ENCODE data around the gene PDE8B.

The PDE8B gene

DNA sequence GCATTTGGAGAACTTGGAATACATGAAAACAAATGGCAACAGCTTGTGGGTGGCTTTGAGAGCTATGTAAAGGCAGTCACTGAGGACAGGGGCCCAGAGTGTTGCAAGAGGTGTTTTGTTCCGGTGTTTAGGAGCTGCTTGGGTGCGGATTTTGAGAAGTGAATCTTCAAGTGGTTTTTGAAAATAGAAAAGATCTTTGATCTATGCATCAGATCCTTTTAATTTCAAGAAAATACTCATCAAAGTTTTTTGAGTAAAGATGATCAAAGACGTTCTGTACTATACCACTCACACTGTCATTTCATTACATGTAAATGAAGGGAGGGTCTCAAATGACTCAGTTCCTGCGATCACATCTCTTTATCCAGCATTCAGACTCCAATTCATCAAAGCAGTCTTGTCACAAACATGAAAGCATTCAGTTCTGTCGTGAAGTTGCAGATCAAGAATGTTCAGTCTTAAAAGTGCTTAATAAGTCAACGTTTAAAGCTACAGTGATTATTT, 169.1 kb downstream of the PDE8B start:
- TF ChIP-seq GATA2 (IDR thresholded peaks at IDR 0.05; ENCODE audit: low read depth, low read length) (no peak), GATA3 (IDR thresholded peaks at IDR 0.05; ENCODE audit: low read depth, low read length) (no peak)

GRCh38 chr5:77380636-77381035, 170.2 kb downstream of the PDE8B start:
- no peak for TF ChIP-seq GATA3 (IDR thresholded peaks at IDR 0.05; ENCODE audit: low read depth, low read length)
- no peak for TF ChIP-seq GATA2 (IDR thresholded peaks at IDR 0.05; ENCODE audit: low read depth, low read length)

GRCh38 chr5:77389746-77390145, 179.3 kb downstream of the PDE8B start:
- no peak for TF ChIP-seq GATA2 (IDR thresholded peaks at IDR 0.05; ENCODE audit: low read depth, low read length)
- no peak for TF ChIP-seq GATA3 (IDR thresholded peaks at IDR 0.05; ENCODE audit: low read depth, low read length)

DNA sequence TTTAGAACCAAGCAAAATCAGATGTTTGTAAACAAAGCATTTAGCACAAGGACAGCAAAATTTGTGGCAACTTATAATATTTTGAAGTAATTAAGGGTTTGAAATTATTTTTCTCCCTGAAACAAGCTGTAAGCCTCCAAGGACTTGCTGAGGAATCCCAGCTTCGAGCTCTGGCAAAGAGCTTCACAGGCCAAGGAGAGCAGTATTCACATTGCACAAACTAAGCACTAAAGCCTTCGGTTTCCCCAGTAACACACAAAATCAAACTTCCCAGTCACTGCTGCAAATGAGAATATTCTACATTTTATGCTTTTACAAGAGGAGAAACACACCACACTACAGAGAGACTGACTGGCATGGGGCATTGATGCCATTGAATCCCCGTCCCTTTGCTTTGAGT, 179.7 kb downstream of the PDE8B start:
- TF ChIP-seq GATA3 (IDR thresholded peaks at IDR 0.05; ENCODE audit: low read depth, low read length): no peak
- TF ChIP-seq GATA2 (IDR thresholded peaks at IDR 0.05; ENCODE audit: low read depth, low read length): no peak

- TF ChIP-seq GATA2 (IDR thresholded peaks at IDR 0.05; ENCODE audit: low read depth, low read length) (no peak), GATA3 (IDR thresholded peaks at IDR 0.05; ENCODE audit: low read depth, low read length) (no peak)
These were observed 180.3 kb downstream of the PDE8B start for GRCh38 chr5:77390795-77391194.

DNA sequence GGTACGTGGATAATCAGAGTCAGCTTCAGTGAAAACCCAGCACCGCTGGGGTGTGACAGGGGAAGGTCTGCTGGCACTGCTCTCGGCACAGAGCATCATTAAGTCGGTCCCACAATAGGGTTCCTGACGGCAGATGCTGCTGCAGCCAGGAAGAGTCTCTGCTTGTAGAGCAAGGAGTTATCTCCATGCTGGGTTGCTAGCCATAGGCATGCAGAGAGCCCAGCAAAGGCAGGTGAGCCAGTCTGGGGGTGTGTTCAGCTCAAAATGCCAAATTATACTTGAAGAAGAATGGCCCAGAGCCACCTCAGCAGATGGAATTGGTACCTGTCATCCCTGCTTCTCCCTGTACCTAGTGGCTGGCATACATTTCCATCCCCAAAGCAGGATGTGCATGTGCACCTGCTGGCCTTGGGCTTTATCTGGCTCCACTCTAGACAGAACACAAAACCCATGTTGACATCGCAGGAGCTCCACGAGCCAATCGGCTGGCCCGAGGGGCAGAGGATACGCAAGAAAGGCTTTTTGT, 180.8 kb downstream of the PDE8B start:
- no peak for TF ChIP-seq GATA3 (IDR thresholded peaks at IDR 0.05; ENCODE audit: low read depth, low read length)
- no peak for TF ChIP-seq GATA2 (IDR thresholded peaks at IDR 0.05; ENCODE audit: low read depth, low read length)

GRCh38 chr5:77394064-77394715, 183.7 kb downstream of the PDE8B start:
- TF ChIP-seq GATA3 (IDR thresholded peaks at IDR 0.05; ENCODE audit: low read depth, low read length) (no peak), GATA2 (IDR thresholded peaks at IDR 0.05; ENCODE audit: low read depth, low read length) (no peak)

DNA sequence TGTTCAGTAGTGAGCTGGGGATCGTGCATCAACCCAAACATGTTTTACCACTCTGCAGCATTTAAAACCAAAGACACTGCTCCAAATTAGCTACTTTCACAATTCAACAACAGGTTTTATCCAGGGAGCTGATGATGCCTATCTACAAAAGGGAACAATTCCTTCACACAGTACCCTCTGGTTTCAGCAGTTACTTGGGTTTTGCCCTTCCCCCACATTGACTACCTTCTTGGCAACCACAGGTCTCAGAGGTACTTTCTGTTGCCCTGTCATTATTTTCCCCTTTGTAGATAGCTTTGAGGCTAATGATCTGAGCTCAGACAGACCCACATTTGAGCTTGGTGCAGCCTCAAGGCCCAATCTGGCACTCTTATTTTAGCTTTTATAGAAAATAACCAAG, 185.5 kb downstream of the PDE8B start:
- TF ChIP-seq GATA2 (IDR thresholded peaks at IDR 0.05; ENCODE audit: low read depth, low read length): no peak
- no peak for TF ChIP-seq GATA3 (IDR thresholded peaks at IDR 0.05; ENCODE audit: low read depth, low read length)

DNA sequence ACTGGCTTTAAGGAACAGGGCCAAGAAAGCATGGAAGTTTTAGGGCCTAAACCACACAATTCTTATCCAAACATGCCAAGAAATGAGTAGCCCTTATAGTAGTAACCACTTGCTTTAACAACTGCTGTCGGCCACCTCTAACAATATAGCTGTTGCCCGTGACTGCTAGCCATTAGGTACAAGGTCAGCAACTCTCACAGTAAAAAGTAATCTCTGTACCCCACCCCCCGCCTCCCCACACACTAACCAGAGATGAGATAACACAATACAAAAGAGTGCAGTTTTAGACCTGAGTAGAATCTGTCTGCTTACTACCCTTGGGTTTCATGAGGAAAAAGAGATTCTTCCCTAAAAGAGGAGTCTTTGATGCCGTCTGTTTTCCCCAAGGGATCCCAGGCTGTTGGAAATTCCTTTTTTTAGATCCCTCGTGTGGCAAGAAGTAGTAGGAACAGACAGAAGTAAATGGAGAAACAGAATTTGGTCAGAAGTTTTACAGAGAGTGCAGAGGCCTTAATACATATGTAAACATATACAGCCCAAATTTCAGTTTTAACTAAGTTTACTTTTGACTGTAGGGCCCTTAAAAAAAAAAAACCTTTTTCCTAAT, 187.3 kb downstream of the PDE8B start:
- TF ChIP-seq GATA3 (IDR thresholded peaks at IDR 0.05; ENCODE audit: low read depth, low read length) (no peak), GATA2 (IDR thresholded peaks at IDR 0.05; ENCODE audit: low read depth, low read length) (no peak)

GRCh38 chr5:77398458-77398857, 188.0 kb downstream of the PDE8B start:
- TF ChIP-seq GATA3 (IDR thresholded peaks at IDR 0.05; ENCODE audit: low read depth, low read length): no peak
- no peak for TF ChIP-seq GATA2 (IDR thresholded peaks at IDR 0.05; ENCODE audit: low read depth, low read length)

DNA sequence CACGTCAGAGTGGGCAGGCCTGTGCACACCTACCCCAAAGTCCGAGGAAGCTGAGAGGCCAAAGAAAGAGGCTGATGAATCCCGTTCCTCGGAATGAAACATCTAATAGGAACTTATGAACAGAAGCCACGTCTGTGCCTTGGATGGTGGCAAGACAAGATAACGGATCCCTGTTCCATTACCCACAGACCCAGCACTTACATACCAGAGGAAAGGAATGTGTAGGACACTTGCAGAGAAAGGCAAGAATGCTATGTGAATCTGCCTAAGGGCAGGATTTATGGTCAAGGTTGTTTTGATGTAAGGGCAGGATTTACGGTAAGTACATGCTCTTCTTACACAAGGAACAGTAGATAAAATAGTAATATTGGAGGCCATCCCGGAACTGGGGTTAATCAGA, 188.4 kb downstream of the PDE8B start:
- no peak for TF ChIP-seq GATA3 (IDR thresholded peaks at IDR 0.05; ENCODE audit: low read depth, low read length)
- TF ChIP-seq GATA2 (IDR thresholded peaks at IDR 0.05; ENCODE audit: low read depth, low read length): no peak

DNA sequence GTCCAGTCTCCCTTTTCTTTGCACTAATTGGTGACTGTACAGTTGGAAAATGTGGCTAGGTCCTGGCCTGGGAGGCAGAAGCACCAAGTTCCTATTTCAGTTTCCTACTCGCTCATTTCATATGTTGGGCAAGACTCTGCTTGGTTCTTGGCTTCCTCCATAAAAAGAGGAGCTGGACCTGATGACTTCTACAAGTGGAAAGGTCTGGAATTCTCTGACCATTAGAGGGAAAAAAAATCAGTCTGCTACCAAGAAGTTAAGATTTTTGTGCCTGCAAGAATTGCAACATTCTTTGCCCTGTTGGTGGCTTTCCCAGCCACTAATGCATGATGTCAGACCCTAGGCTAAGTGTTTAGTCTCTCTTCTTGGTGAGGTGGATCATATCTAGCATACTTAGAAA, 190.2 kb downstream of the PDE8B start:
- TF ChIP-seq GATA2 (IDR thresholded peaks at IDR 0.05; ENCODE audit: low read depth, low read length) (no peak), GATA3 (IDR thresholded peaks at IDR 0.05; ENCODE audit: low read depth, low read length) (no peak)

GRCh38 chr5:77402796-77403195, 192.3 kb downstream of the PDE8B start:
- TF ChIP-seq GATA2 (IDR thresholded peaks at IDR 0.05; ENCODE audit: low read depth, low read length): no peak
- no peak for TF ChIP-seq GATA3 (IDR thresholded peaks at IDR 0.05; ENCODE audit: low read depth, low read length)

GRCh38 chr5:77407152-77407551, 196.7 kb downstream of the PDE8B start:
- no peak for TF ChIP-seq GATA3 (IDR thresholded peaks at IDR 0.05; ENCODE audit: low read depth, low read length)
- no peak for TF ChIP-seq GATA2 (IDR thresholded peaks at IDR 0.05; ENCODE audit: low read depth, low read length)

All from SH-SY5Y (cell line).